Heart right ventricle (tissue), 16 donors: ENCODE results near the gene NBPF4. TPM values are rescaled to one million over a fixed set of nuclear protein-coding genes. Genes with fewer than 3 reads are reported as not detected.
A peak's percentile ranks its signal among the peaks of the same experiment; 100 is the strongest.

ENCODE experiments used
- ATAC-seq, 8 donors: fragments of 200-7000 bp; cut with Tn5 transposase; one replicate each; pipeline ENCODE4 v1.9.1; 2020; ENCODE audit warnings: mild to moderate bottlenecking in 8 of 8, moderate library complexity in 8 of 8, moderate number of reproducible peaks in 1 of 8
- DNase-seq, 2 donors: peaks; one replicate each; pipeline ENCODE4 v3.0.0-alpha.2; 2020
- H3K27ac ChIP-seq, 10 donors: fragments of 200-600 bp; sonication (generic) in 2 of 10; one replicate each; pipeline versions ENCODE4 v1.5.0 to v1.8.0; 2020 to 2022; ENCODE audit warnings: mild to moderate bottlenecking in 3 of 10
- H3K27me3 ChIP-seq, 7 donors: fragments of 200-600 bp; one replicate each; pipeline ENCODE4 v1.8.0; 2021 to 2022; ENCODE audit warnings: mild to moderate bottlenecking in 2 of 7
- H3K36me3 ChIP-seq, 9 donors: fragments of 200-600 bp; sonication (generic) in 1 of 9; one replicate each; pipeline versions ENCODE4 v1.5.0 to v1.8.0; 2020 to 2022; ENCODE audit warnings: mild to moderate bottlenecking in 2 of 9
- H3K4me1 ChIP-seq, 9 donors: fragments of 200-600 bp; sonication (generic) in 1 of 9; one replicate each; pipeline versions ENCODE4 v1.5.0 to v1.8.0; 2020 to 2022; ENCODE audit warnings: mild to moderate bottlenecking in 4 of 9
- H3K4me3 ChIP-seq, 10 donors: fragments of 200-600 bp; sonication (generic) in 2 of 10; one replicate each; pipeline versions ENCODE4 v1.5.0 to v1.8.0; 2020 to 2022; ENCODE audit warnings: mild to moderate bottlenecking in 7 of 10, moderate library complexity in 2 of 10
- H3K9me3 ChIP-seq, 11 donors: fragments of 200-600 bp in 10 of 11; sonication (generic) in 2 of 11; one replicate each; pipeline versions ENCODE4 v1.5.0 to v1.8.0; 2013 to 2022; ENCODE audit warnings: mild to moderate bottlenecking in 2 of 11, control low read depth in 1 of 11, moderate library complexity in 1 of 11
- WGBS, 2 donors: extraction: QIAGEN DNeasy Blood & Tissue Kit; methylation state at CpG; one replicate each; pipeline ENCODE4 v1.1.7; 2013; ENCODE audit warnings: inconsistent platforms in 1 of 2; 5-methylcytosine and 5-hydroxymethylcytosine counted together
- intact Hi-C, 10 donors: fragments of 100-400 bp; cut with DNase I; formaldehyde crosslinking; loops; one replicate each; pipeline versions ENCODE4 v1.11.1 to v1.14.2; 2022
- polyA plus RNA-seq, 2 donors: library from polyadenylated mRNA; stranded (reverse); fragments of 200-250 nt; gene quantifications; one replicate each; pipeline ENCODE4 v1.2.3, GENCODE V29; 2013
- total RNA-seq, 10 donors: library from RNA; stranded (reverse); fragmentation: NEBNext Ultra II Directional in 3 of 10; extraction: Animal tissue kit (Norgen Biotek cat#: 25700) in 3 of 10; gene quantifications; one replicate each; pipeline versions ENCODE4 v1.2.1 to v1.2.4, GENCODE V29; 2021 to 2023
- TF ChIP-seq, protein P1 (sequence below), 9 donors: fragments of 200-600 bp; sonication (generic) in 2 of 9; IDR thresholded peaks; one replicate each; pipeline versions ENCODE4 v1.5.0 to v1.8.0; 2021 to 2022; ENCODE audit warnings: antibody characterized with exemption in 9 of 9, mild to moderate bottlenecking in 5 of 9, moderate library complexity in 1 of 9
- donor health status: Arrhythmogenic right ventricular cardiomyopathy.
- donor health status: ischemic (EF 13 %, LVEDD 7.1; RV severe dilation, severe dysfunction).
- donor health status: healthy with polysubstance abuse.
- donor health status: DM: no; HTN: yes; CAD: no.
- donor health status: DM: no; HTN: no; CAD: no.
- donor health status: ischemic (EF 25% LVEDD 6.9; RV normal size, moderate dysfunction).
- donor health status: ischemic (EF 25% LVEDD 5.7; RV mildly dilated, moderate dysfunction).
- donor health status: healthy.
- donor health status: DM: yes; HTN: yes; CAD: no.
- donor health status: Ischemic cardiomyopathy.
- donor health status: ischemic (EF 35%, LVEDD 5.7; RV mildly dilated, moderate dysfunction).
- donor health status: nonischemic (EF 11% LVEDD 7.7; RV severe dilation, severe dysfunction).
- donor health status: DM: yes; HTN: yes; CAD: no.
- donor health status: PGD.
- donor health status: ischemic (EF 29% LVEDD 5.4; RV normal size, mild dysfunction).
- donor health status: nonischemic (EF 23%, LVEDD 6.1; RV moderate dilation, normal function).

Gene NBPF4
- total and polyA plus RNA-seq, 12 donors = not detected

- peaks cover 0 to 47% (median 4%) of the 10 kb centered on the region in 9 donors for H3K36me3 ChIP-seq
- intact Hi-C loops = no loop called here
- no peak overlapping the region for H3K27ac ChIP-seq
- TF ChIP-seq, protein P1, sequence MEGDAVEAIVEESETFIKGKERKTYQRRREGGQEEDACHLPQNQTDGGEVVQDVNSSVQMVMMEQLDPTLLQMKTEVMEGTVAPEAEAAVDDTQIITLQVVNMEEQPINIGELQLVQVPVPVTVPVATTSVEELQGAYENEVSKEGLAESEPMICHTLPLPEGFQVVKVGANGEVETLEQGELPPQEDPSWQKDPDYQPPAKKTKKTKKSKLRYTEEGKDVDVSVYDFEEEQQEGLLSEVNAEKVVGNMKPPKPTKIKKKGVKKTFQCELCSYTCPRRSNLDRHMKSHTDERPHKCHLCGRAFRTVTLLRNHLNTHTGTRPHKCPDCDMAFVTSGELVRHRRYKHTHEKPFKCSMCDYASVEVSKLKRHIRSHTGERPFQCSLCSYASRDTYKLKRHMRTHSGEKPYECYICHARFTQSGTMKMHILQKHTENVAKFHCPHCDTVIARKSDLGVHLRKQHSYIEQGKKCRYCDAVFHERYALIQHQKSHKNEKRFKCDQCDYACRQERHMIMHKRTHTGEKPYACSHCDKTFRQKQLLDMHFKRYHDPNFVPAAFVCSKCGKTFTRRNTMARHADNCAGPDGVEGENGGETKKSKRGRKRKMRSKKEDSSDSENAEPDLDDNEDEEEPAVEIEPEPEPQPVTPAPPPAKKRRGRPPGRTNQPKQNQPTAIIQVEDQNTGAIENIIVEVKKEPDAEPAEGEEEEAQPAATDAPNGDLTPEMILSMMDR (IDR thresholded peaks at IDR 0.05) = no peak
- peaks cover 0 to 18% (median 0%) of the 10 kb centered on the region in 11 donors for H3K9me3 ChIP-seq
- DNase-seq (no peak), ATAC-seq (no peak)
- H3K27me3 ChIP-seq = no peaks in the 10 kb centered on the region
- peaks cover 0 to 24% (median 0%) of the 10 kb centered on the region in 9 donors for H3K4me1 ChIP-seq
- H3K4me3 ChIP-seq = no peak overlapping the region
- WGBS, 2 donors = 80 to 81% methylated on average over 7 of the region's 7 CpGs
Measured at GRCh38 chr1:108190001-108190634, 53.8 kb downstream of the NBPF4 start.

DNA sequence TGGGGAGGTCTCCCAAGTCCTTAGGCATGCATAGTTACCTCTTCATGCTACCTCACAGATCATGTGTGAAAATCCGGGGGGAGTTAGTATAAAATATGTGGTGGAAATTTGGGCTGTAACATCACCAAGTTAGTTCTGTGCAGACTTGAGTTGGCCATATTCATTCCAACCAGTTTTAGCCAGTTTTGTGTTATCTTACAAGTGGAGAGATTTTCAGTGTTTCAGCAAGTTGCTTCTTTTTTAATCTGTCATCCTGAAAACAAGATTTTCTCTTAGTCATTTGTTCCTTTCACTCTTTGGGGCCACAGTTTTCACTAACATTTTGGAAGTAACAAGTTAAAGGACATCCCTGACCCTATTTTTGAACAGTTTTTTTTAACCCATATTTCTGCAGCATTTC lies 55.1 kb downstream of the NBPF4 start:
- Histone ChIP-seq H3K27me3 (no peaks in the 10 kb centered on the region), H3K4me1 (peaks cover 0 to 13% (median 0%) of the 10 kb centered on the region in 9 donors), H3K36me3 (peaks cover 0 to 47% (median 3%) of the 10 kb centered on the region in 9 donors), H3K27ac (no peak overlapping the region), H3K4me3 (no peak overlapping the region), H3K9me3 (peaks cover 0 to 23% (median 0%) of the 10 kb centered on the region in 11 donors)
- no peak for DNase-seq
- intact Hi-C loops = no loop called here
- TF ChIP-seq, protein P1 (IDR thresholded peaks at IDR 0.05) = no peak
- 94 to 95% methylated on average over 1 of the region's 1 CpG for WGBS, 2 donors
- ATAC-seq = no peak

GRCh38 chr1:108182959-108183700 lies 60.7 kb downstream of the NBPF4 start:
- intact Hi-C loops = no loop called here
- H3K27ac ChIP-seq = peak overlapping the region in 5 of 10 donors; percentile 10 to 63 (median 28)
- peaks cover 0 to 14% (median 5%) of the 10 kb centered on the region in 11 donors for H3K9me3 ChIP-seq
- ATAC-seq (peak in 1 of 8 donors; percentile 20), DNase-seq (no peak)
- TF ChIP-seq, protein P1 (IDR thresholded peaks at IDR 0.05) = no peak
- peaks cover 0 to 29% (median 14%) of the 10 kb centered on the region in 9 donors for H3K4me1 ChIP-seq
- no peaks in the 10 kb centered on the region for H3K27me3 ChIP-seq
- peaks cover 0 to 74% (median 15%) of the 10 kb centered on the region in 9 donors for H3K36me3 ChIP-seq
- no peak overlapping the region for H3K4me3 ChIP-seq
- 48 to 50% methylated on average over 2 of the region's 2 CpGs for WGBS, 2 donors

DNA sequence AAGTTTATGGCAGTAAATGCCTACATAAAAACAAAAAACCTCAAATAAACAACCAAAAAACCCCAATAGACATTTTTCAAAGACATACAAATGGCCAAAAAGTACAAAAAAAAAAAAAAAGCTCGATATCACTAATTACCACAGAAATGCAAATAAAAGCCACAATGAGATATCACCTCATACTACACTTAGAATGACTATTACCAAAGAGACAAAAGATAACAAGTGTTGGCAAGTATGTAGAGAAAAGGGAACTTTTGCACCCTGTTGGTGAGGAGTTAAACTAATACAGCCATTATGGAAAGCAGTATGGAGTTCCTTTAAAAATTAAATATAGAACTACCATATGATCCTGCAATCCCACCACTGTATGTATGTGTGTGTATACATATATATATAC lies 64.9 kb downstream of the NBPF4 start:
- ATAC-seq (no peak), DNase-seq (no peak)
- WGBS, 2 donors = 95 to 100% methylated on average over 1 of the region's 1 CpG
- TF ChIP-seq, protein P1 (IDR thresholded peaks at IDR 0.05) = no peak
- intact Hi-C loops = no loop called here
- Histone ChIP-seq H3K4me1 (peaks cover 0 to 29% (median 14%) of the 10 kb centered on the region in 9 donors), H3K9me3 (peaks cover 0 to 24% (median 8%) of the 10 kb centered on the region in 11 donors), H3K27me3 (no peaks in the 10 kb centered on the region), H3K36me3 (peaks cover 2 to 92% (median 22%) of the 10 kb centered on the region in 9 donors), H3K27ac (no peak overlapping the region), H3K4me3 (no peak overlapping the region)

Other genes with a start within 250 kb of the NBPF4 start
- gene SLC25A24, start 43.7 kb downstream of the NBPF4 start, total RNA-seq = 10 to 100 TPM; 10.7 to 21.5 (median 13.9) TPM
- gene SLC25A24, start 43.7 kb downstream of the NBPF4 start, polyA plus RNA-seq = 1 to 10 TPM; 6.3 to 9.8 TPM
- not detected for gene NBPF6, start 206.3 kb upstream of the NBPF4 start, total RNA-seq
- not detected for gene NBPF6, start 206.3 kb upstream of the NBPF4 start, polyA plus RNA-seq